HEK293 (cell line): ENCODE data around the gene CD44.

Experiments used
- ATF2 ChIP-seq: fragments of 450-650 bp; formaldehyde crosslinking; IDR thresholded peaks from 2 replicates; pipeline ENCODE4 v1.5.1; 2016; ENCODE audit warnings: missing biosample characterization, missing genetic modification characterization, low read depth
- BCL11B ChIP-seq: fragments of 450-650 bp; formaldehyde crosslinking; IDR thresholded peaks from 2 replicates; pipeline ENCODE4 v1.5.1; 2016; ENCODE audit warnings: low read depth, missing biosample characterization, missing genetic modification characterization
- TSHZ1 ChIP-seq: fragments of 450-650 bp; formaldehyde crosslinking; IDR thresholded peaks from 2 replicates; pipeline ENCODE4 v1.5.1; 2016; ENCODE audit warnings: missing biosample characterization, missing genetic modification characterization, borderline replicate concordance
- ZNF19 ChIP-seq: fragments of 450-650 bp; formaldehyde crosslinking; IDR thresholded peaks from 2 replicates; pipeline ENCODE4; 2016; ENCODE audit warnings: missing biosample characterization, missing genetic modification characterization, low read depth
- ZNF792 ChIP-seq: fragments of 450-650 bp; formaldehyde crosslinking; IDR thresholded peaks from 2 replicates; pipeline ENCODE4 v1.5.1; 2016; ENCODE audit warnings: missing biosample characterization, missing genetic modification characterization
- TF ChIP-seq, protein P1 (sequence below): fragments of 450-650 bp; formaldehyde crosslinking; IDR thresholded peaks from 2 replicates; pipeline ENCODE4 v1.5.1; 2016; ENCODE audit warnings: missing biosample characterization, missing genetic modification characterization

- TF ChIP-seq ZNF19 (tag by site-specific recombination) (no peak), TSHZ1 (no peak), ATF2 (no peak), ZNF792 (tag by site-specific recombination) (no peak), BCL11B (tag by site-specific recombination) (no peak)
- TF ChIP-seq, protein P1, sequence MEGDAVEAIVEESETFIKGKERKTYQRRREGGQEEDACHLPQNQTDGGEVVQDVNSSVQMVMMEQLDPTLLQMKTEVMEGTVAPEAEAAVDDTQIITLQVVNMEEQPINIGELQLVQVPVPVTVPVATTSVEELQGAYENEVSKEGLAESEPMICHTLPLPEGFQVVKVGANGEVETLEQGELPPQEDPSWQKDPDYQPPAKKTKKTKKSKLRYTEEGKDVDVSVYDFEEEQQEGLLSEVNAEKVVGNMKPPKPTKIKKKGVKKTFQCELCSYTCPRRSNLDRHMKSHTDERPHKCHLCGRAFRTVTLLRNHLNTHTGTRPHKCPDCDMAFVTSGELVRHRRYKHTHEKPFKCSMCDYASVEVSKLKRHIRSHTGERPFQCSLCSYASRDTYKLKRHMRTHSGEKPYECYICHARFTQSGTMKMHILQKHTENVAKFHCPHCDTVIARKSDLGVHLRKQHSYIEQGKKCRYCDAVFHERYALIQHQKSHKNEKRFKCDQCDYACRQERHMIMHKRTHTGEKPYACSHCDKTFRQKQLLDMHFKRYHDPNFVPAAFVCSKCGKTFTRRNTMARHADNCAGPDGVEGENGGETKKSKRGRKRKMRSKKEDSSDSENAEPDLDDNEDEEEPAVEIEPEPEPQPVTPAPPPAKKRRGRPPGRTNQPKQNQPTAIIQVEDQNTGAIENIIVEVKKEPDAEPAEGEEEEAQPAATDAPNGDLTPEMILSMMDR (tag by site-specific recombination), result no peak
Measured at GRCh38 chr11:35267504-35267903, 128.5 kb downstream of the CD44 start.
